ENCODE measurements around the gene DNAJA4.

The DNAJA4 gene

DNA sequence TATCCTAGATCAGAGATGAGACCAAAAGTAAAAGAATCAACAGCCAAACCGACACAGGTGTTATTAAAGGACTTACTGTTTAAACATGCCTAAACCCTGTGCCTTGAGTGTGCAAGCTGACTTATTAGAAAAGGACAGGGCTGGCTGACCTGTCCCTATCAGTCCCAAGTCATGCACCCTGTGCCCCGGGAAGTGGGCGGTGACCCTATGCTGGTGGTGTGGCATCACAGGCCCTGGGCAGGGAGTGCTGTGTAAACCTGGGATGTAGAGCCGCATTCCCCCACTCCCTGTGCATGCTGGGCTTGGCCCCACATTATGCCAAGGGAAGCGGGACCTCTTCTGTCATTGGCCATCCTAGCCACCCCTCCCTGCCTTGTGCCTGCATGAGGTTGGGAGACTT, 10.6 kb downstream of the DNAJA4 start:
- WGBS (ENCODE audit: insufficient coverage, insufficient read length), result no CpG with 5 or more reads among the region's 5 CpGs
- no peaks in the 10 kb centered on the region for H3K27me3 ChIP-seq (ENCODE audit: control insufficient read depth, insufficient read depth, low read length)
- H3K4me1 ChIP-seq (ENCODE audit: control insufficient read depth, insufficient read depth, low read length), result no peaks in the 10 kb centered on the region
- no peak overlapping the region for H3K27ac ChIP-seq (ENCODE audit: low read length)
- DNase-seq (ENCODE audit: low read depth, low spot score), result no peak
- H3K9me3 ChIP-seq (ENCODE audit: control insufficient read depth, insufficient read depth, low read length), result no peaks in the 10 kb centered on the region
- no peaks in the 10 kb centered on the region for H3K36me3 ChIP-seq (ENCODE audit: control insufficient read depth, insufficient read depth, low read length)
- no peak overlapping the region for H3K4me3 ChIP-seq (ENCODE audit: low read length)

DNA sequence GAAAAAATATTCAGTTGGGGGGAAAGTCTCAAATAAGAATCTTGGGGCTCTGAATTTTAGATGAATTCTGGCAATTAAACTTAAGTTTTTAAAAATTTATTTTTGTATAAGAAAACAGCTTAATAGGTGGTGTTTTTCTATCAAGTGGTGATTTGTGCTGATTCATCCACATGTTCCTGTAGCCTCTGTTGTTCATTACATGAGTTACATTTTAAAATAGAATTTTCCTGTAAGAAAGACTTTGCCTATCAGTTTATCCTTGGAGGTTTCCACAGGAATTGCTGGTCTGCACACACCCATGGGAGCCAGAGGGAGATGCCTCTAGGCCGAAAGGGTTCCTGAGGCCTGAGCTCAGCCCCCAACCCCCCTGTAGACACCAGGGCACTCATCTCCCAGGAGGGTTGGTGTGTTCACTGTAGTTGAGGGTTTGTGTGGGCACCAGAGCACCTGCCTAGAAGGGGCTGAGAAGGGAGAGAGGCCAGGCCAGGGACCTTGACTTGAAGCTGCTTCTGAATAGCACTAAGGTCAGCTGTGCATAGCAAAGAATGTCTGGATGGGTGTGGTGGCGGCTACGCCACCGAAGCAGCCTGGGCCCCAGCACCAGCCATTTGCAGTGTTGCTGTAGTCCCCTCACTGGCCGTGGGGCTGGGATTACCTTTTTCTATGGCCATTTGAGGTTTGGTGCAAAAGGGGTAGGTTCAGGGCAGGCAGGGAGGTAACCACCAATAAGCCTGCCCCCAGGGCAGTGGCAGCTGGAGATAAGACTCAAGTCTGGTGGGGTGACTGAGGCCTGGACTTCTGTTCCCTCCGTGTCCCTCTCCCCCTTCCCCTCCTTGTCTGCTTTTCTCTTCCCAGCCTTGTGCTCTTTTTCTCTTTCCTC, 11.9 kb downstream of the DNAJA4 start:
- no peak for DNase-seq (ENCODE audit: low read depth, low spot score)
- Histone ChIP-seq H3K27ac (ENCODE audit: low read length) (no peak overlapping the region), H3K4me1 (ENCODE audit: control insufficient read depth, insufficient read depth, low read length) (no peaks in the 10 kb centered on the region), H3K9me3 (ENCODE audit: control insufficient read depth, insufficient read depth, low read length) (no peaks in the 10 kb centered on the region), H3K27me3 (ENCODE audit: control insufficient read depth, insufficient read depth, low read length) (no peaks in the 10 kb centered on the region), H3K36me3 (ENCODE audit: control insufficient read depth, insufficient read depth, low read length) (no peaks in the 10 kb centered on the region), H3K4me3 (ENCODE audit: low read length) (no peak overlapping the region)
- no CpG with 5 or more reads among the region's 6 CpGs for WGBS (ENCODE audit: insufficient coverage, insufficient read length)

DNA sequence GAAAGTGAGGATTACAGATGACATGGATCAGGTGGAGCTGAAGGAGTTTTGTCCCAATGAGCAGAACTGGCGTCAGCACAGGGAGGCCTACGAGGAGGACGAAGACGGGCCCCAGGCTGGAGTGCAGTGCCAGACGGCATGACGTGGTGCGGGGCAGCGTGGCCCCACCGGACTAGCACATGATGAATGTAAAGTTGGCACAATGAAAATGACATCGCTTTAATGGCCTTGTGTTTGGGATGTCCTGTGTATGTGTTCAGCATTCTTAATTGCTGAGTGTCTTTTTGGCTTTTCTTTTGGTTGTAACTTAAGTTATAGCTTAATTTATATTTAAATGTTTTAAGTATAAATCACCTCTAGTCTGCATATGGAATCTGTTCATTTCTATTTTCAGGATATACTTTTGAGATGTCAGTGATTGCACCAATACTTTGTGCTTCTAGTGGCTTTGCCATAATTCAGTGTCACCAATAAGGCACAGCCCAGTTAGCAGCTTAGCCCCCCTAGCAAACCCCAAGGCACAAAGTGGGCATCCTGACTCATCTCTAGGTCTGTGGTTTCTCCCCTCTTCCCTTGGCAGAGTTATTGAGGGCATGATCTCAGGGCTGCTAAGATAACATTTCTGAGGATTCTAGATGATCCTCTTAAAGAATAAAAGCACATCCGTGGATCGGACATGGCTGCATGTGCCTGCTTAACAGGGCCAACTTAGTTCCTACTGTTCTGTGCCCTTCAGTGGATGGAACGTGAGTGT, 16.1 kb downstream of the DNAJA4 start:
- no CpG with 5 or more reads among the region's 13 CpGs for WGBS (ENCODE audit: insufficient coverage, insufficient read length)
- no peak for DNase-seq (ENCODE audit: low read depth, low spot score)

DNA sequence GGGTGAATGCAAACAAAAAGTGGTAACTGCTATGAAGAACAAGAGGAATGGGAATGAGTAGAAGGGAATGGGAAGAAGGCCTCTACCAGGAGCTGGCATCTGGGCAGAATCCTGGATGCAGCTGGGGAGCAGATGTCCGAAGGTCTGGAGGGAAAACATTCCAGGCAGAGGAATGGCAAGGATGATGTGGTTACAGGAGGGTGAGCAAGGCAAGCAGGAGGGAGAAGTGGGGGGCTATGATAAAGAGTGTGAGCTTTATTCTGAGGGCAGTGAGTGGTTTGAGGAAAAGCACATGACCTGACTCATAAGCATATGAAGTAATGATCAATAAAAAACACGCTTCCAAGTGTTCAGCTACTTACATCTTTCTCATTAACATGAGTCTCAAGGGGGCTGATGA, 18.0 kb downstream of the DNAJA4 start:
- WGBS (ENCODE audit: insufficient coverage, insufficient read length), result no CpG with 5 or more reads among the region's 2 CpGs
- Histone ChIP-seq H3K27me3 (ENCODE audit: control insufficient read depth, insufficient read depth, low read length) (no peaks in the 10 kb centered on the region), H3K27ac (ENCODE audit: low read length) (no peak overlapping the region), H3K4me1 (ENCODE audit: control insufficient read depth, insufficient read depth, low read length) (no peaks in the 10 kb centered on the region), H3K36me3 (ENCODE audit: control insufficient read depth, insufficient read depth, low read length) (peaks cover 3% of the 10 kb centered on the region; the same call in 1 of the 2 replicates), H3K4me3 (ENCODE audit: low read length) (no peak overlapping the region), H3K9me3 (ENCODE audit: control insufficient read depth, insufficient read depth, low read length) (no peaks in the 10 kb centered on the region)
- no peak for DNase-seq (ENCODE audit: low read depth, low spot score)

More for the DNA sequence above, 16.1 kb downstream of the DNAJA4 start:
- Histone ChIP-seq H3K27me3 (ENCODE audit: control insufficient read depth, insufficient read depth, low read length) (no peaks in the 10 kb centered on the region), H3K4me1 (ENCODE audit: control insufficient read depth, insufficient read depth, low read length) (no peaks in the 10 kb centered on the region), H3K36me3 (ENCODE audit: control insufficient read depth, insufficient read depth, low read length) (0 out of 2 replicates have a peak, but pooled peaks cover 3% of the 10 kb centered on the region), H3K4me3 (ENCODE audit: low read length) (no peak overlapping the region), H3K27ac (ENCODE audit: low read length) (no peak overlapping the region), H3K9me3 (ENCODE audit: control insufficient read depth, insufficient read depth, low read length) (no peaks in the 10 kb centered on the region)

DNA sequence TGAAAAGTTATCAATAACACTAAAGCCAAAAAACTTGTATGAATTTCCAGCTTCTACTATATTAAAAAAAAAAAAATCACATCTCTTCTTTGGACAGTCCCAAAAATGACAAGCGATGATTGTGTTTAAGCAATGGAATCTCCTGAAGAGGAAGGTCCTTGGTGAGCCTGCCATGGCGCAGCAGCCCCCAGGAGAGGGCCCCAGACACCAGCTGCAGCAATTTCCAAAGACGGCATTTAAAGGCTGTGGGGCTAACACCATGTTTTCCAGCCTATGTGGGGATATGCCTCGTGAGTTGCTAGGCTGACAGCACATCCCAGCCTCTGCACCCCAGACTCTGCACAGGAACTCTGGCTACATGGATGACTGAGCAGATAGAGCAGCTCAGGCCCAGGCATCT, 20.4 kb downstream of the DNAJA4 start:
- Histone ChIP-seq H3K4me3 (ENCODE audit: low read length) (no peak overlapping the region), H3K27ac (ENCODE audit: low read length) (no peak overlapping the region), H3K4me1 (ENCODE audit: control insufficient read depth, insufficient read depth, low read length) (no peaks in the 10 kb centered on the region), H3K27me3 (ENCODE audit: control insufficient read depth, insufficient read depth, low read length) (no peaks in the 10 kb centered on the region), H3K9me3 (ENCODE audit: control insufficient read depth, insufficient read depth, low read length) (no peaks in the 10 kb centered on the region), H3K36me3 (ENCODE audit: control insufficient read depth, insufficient read depth, low read length) (peaks cover 5% of the 10 kb centered on the region; the same call in 1 of the 2 replicates)
- no peak for DNase-seq (ENCODE audit: low read depth, low spot score)
- no CpG with 5 or more reads among the region's 4 CpGs for WGBS (ENCODE audit: insufficient coverage, insufficient read length)

DNA sequence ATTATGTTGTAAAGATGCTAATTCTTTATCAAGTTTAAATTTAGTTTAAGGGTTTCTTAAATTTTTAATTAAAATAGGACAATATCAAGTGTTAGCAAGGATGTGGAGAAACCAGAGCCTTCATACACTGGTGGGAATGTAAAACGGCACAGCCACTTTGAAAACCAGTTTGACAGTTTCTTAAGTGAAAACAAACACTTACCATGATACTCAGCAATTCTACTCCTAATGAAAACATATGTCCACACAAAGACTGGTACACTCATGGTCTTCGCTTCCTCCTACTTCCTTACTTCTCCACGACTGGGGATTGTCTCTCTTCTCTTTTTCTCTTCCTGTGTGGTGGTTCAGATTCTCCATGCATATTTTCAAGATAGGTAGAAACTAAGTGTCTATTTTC, 25.9 kb downstream of the DNAJA4 start:
- DNase-seq (ENCODE audit: low read depth, low spot score), result no peak
- Histone ChIP-seq H3K36me3 (ENCODE audit: control insufficient read depth, insufficient read depth, low read length) (peaks cover 5% of the 10 kb centered on the region; the same call in 1 of the 2 replicates), H3K4me3 (ENCODE audit: low read length) (no peak overlapping the region), H3K9me3 (ENCODE audit: control insufficient read depth, insufficient read depth, low read length) (no peaks in the 10 kb centered on the region), H3K4me1 (ENCODE audit: control insufficient read depth, insufficient read depth, low read length) (no peaks in the 10 kb centered on the region), H3K27me3 (ENCODE audit: control insufficient read depth, insufficient read depth, low read length) (no peaks in the 10 kb centered on the region), H3K27ac (ENCODE audit: low read length) (no peak overlapping the region)
- no CpG with 5 or more reads among the region's 3 CpGs for WGBS (ENCODE audit: insufficient coverage, insufficient read length)

DNA sequence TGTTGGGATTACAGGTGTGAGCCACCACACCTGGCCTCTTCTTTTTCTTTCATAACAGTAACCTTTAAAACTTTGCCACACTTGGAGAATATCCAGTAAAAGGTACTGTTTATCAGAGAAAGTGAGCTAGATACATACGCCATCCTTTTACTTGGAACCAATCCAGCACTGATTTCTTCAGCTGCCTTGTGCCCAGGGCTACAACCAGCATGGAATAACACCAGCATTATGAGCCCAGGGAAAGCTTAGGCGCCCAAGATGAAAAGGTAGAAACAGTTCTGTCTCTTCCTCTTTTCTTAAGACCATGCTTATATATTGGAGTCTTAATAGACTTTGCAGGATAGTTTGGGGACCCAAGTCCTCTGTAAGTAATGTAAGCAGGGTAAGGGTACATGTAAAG, 26.7 kb downstream of the DNAJA4 start:
- Histone ChIP-seq H3K9me3 (ENCODE audit: control insufficient read depth, insufficient read depth, low read length) (no peaks in the 10 kb centered on the region), H3K4me3 (ENCODE audit: low read length) (no peak overlapping the region), H3K27ac (ENCODE audit: low read length) (no peak overlapping the region), H3K4me1 (ENCODE audit: control insufficient read depth, insufficient read depth, low read length) (no peaks in the 10 kb centered on the region), H3K36me3 (ENCODE audit: control insufficient read depth, insufficient read depth, low read length) (peaks cover 5% of the 10 kb centered on the region; the same call in 1 of the 2 replicates), H3K27me3 (ENCODE audit: control insufficient read depth, insufficient read depth, low read length) (no peaks in the 10 kb centered on the region)
- no CpG with 5 or more reads among the region's 2 CpGs for WGBS (ENCODE audit: insufficient coverage, insufficient read length)
- no peak for DNase-seq (ENCODE audit: low read depth, low spot score)

DNA sequence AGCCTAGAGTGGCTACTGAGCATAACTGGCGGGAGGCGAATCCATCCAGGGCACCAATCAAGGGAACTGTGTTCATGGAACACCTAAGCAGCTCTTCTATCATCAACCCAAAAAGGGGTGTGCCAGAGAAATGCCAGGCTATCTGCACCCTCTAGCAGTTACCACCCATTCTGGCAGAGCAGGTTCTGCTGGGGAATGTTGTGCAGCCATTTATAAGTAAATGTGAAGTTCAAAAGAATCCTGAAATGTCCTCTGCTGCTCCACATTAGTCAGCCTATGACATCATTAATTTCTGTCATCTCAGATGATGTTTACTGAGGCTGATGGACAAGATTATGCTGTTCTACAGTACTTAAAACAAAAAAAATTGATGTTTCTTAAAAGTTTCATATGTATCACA, 27.3 kb downstream of the DNAJA4 start:
- Histone ChIP-seq H3K9me3 (ENCODE audit: control insufficient read depth, insufficient read depth, low read length) (no peaks in the 10 kb centered on the region), H3K4me3 (ENCODE audit: low read length) (no peak overlapping the region), H3K27ac (ENCODE audit: low read length) (no peak overlapping the region), H3K4me1 (ENCODE audit: control insufficient read depth, insufficient read depth, low read length) (no peaks in the 10 kb centered on the region), H3K36me3 (ENCODE audit: control insufficient read depth, insufficient read depth, low read length) (peaks cover 5% of the 10 kb centered on the region; the same call in 1 of the 2 replicates), H3K27me3 (ENCODE audit: control insufficient read depth, insufficient read depth, low read length) (no peaks in the 10 kb centered on the region)
- WGBS (ENCODE audit: insufficient coverage, insufficient read length), result no CpG with 5 or more reads among the region's 2 CpGs
- DNase-seq (ENCODE audit: low read depth, low spot score), result no peak

DNA sequence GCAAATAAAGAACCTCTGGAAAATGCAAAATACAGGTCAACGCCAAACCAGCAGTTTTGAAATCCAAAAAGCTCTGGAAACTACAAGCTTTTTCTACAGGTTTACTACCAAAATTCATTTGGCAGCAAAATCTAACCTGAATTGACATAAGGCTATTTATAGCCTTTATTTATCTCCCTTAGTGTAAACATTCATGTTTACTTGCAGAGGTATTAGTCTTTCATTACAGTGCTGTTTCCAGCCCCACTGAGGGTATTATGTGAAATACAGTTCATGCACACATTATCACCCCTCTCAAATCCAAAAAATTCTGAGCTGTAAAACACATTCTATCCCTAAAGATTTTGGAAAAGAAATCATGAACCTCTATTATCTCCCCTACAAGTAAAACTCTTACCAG, 27.9 kb downstream of the DNAJA4 start:
- H3K36me3 ChIP-seq (ENCODE audit: control insufficient read depth, insufficient read depth, low read length), result peaks cover 5% of the 10 kb centered on the region; the same call in 1 of the 2 replicates
- H3K4me1 ChIP-seq (ENCODE audit: control insufficient read depth, insufficient read depth, low read length), result no peaks in the 10 kb centered on the region

DNA sequence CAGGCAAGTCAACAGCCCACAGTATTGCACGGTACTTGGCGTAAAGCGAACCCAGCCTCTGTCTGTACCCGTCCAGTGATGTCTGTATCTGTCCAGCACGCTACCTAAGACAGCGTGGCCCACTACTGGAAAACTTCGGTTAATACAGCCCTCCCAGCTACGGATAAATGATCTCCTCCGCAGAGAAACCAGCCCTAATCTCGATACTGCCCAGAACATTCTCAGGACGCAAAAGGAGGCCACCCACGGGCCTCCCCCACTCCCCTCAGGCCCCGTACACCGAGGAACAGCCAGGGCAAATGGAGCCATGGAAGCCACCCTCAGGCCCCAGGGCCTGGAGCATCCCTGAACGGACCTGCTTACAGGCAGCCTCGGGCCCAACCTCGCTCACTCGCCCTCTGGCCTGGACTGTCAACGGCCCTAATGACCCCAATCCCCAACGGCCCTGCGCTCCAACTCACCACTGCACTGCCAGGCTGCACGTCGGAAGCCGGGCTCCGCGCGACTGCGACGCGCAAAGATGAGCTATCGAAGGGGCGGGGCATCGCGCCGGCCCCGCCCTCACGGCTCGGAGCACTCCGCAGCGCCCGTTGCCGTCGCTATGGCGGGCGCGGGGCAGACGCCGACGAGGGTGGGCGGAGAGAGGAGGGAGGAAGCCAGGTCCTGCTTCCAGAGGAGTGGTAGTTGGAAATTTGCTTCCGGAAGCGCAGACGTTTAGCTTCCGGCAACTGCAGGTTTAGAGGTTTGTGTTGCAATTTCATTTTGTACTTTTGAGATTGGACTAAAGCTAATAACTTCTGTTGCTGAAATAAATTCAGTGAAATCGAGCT, 35.0 kb downstream of the DNAJA4 start, which contains the start of gene SKIC8:
Gene SKIC8, minus strand, starts transcription at position 509 of the 830 bp plus-strand sequence. CDS start 3,923 bp downstream, outside the sequence.
- peak; percentile 79 for DNase-seq (ENCODE audit: low read depth, low spot score)

More for the DNA sequence above, 27.9 kb downstream of the DNAJA4 start:
- H3K4me3 ChIP-seq (ENCODE audit: low read length), result no peak overlapping the region
- DNase-seq (ENCODE audit: low read depth, low spot score), result no peak
- H3K9me3 ChIP-seq (ENCODE audit: control insufficient read depth, insufficient read depth, low read length), result no peaks in the 10 kb centered on the region
- no CpG with 5 or more reads among the region's 1 CpG for WGBS (ENCODE audit: insufficient coverage, insufficient read length)
- no peaks in the 10 kb centered on the region for H3K27me3 ChIP-seq (ENCODE audit: control insufficient read depth, insufficient read depth, low read length)
- no peak overlapping the region for H3K27ac ChIP-seq (ENCODE audit: low read length)

More for the DNA sequence above, 35.0 kb downstream of the DNAJA4 start, which contains the start of gene SKIC8:
- no CpG with 5 or more reads among the region's 55 CpGs for WGBS (ENCODE audit: insufficient coverage, insufficient read length)
- Histone ChIP-seq H3K9me3 (ENCODE audit: control insufficient read depth, insufficient read depth, low read length) (no peaks in the 10 kb centered on the region), H3K4me1 (ENCODE audit: control insufficient read depth, insufficient read depth, low read length) (0 out of 2 replicates have a peak, but pooled peaks cover 1% of the 10 kb centered on the region), H3K27me3 (ENCODE audit: control insufficient read depth, insufficient read depth, low read length) (no peaks in the 10 kb centered on the region), H3K27ac (ENCODE audit: low read length) (no peak within 1 kb of the TSS), H3K36me3 (ENCODE audit: control insufficient read depth, insufficient read depth, low read length) (no peaks in the 10 kb centered on the region), H3K4me3 (ENCODE audit: low read length) (peak within 1 kb of the TSS; percentile 98)

All from iPS DF 6.9 (cell line).